Measurements from ENCODE around the gene UGT3A2.
"Not testable (repeated sequence)": the region's sequence is repeated elsewhere in the genome, so short reads cannot be mapped to it uniquely, and the experiment has no call there.

UGT3A2 gene

GRCh38 chr5:36029914-36030313 lies 36.8 kb downstream of the UGT3A2 start:
- H3K9me3 ChIP-seq (ENCODE audit: low read depth, low read length): 0 out of 2 replicates have a peak, but pooled peaks cover 3% of the 10 kb centered on the region
- no peak for TF ChIP-seq FOXP2 (optimal IDR thresholded peaks at IDR 0.05; ENCODE audit: control extremely low read depth, extremely low read length, insufficient read depth)
- no peak for TF ChIP-seq POLR2AphosphoS5 (IDR thresholded peaks at IDR 0.05; ENCODE audit: borderline replicate concordance, low read depth, low read length)
- no peak for TF ChIP-seq EZH2 (IDR thresholded peaks at IDR 0.05)
- H3K4me3 ChIP-seq: no peak overlapping the region
- H3K9ac ChIP-seq (ENCODE audit: insufficient read length): no peak overlapping the region
- no peak for DNase-seq (ENCODE audit: low read depth, low spot score)
- no peak overlapping the region for H3K27ac ChIP-seq
- peaks cover 22% of the 10 kb centered on the region for H3K36me3 ChIP-seq (ENCODE audit: insufficient read depth, low read length)

DNA sequence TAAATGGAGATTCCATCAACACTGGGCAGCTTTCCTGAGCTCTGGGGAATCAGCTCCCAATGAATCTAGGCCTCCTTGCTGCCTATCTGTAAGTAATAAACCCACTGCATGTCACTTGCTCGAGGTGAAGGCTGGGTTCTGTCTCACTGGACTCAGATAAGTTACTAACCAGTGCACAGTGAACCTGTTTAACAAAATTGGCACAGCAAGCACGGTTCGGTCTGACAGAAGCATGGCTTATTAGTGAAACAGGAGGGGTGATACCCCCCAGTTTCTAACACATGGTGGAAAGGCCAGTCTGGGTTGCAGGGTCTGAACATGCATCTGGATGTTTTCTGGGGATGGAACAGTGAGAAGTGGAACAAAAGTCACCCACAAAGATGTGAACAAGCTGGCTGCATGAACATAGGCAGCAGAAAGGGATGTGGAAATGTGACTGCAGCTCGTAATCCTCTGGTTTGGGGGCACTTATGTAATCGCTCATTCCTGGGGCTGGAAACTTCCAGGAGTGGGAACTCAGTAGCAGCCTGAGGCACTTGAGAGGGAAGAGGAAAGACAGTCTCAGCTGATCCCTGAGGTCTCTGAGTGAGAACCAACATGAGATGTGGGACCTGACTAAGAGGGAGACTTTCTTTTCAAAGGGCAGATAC lies 37.7 kb downstream of the UGT3A2 start:
- no peak overlapping the region for H3K27ac ChIP-seq
- no peak for DNase-seq (ENCODE audit: low read depth, low spot score)
- no peak for TF ChIP-seq EZH2 (IDR thresholded peaks at IDR 0.05)
- no peak for TF ChIP-seq POLR2AphosphoS5 (IDR thresholded peaks at IDR 0.05; ENCODE audit: borderline replicate concordance, low read depth, low read length)
- TF ChIP-seq FOXP2 (optimal IDR thresholded peaks at IDR 0.05; ENCODE audit: control extremely low read depth, extremely low read length, insufficient read depth): no peak
- H3K9ac ChIP-seq (ENCODE audit: insufficient read length): no peak overlapping the region
- peaks cover 13% of the 10 kb centered on the region for H3K36me3 ChIP-seq (ENCODE audit: insufficient read depth, low read length)
- no peak overlapping the region for H3K4me3 ChIP-seq
- H3K9me3 ChIP-seq (ENCODE audit: low read depth, low read length): 0 out of 2 replicates have a peak, but pooled peaks cover 3% of the 10 kb centered on the region

DNA sequence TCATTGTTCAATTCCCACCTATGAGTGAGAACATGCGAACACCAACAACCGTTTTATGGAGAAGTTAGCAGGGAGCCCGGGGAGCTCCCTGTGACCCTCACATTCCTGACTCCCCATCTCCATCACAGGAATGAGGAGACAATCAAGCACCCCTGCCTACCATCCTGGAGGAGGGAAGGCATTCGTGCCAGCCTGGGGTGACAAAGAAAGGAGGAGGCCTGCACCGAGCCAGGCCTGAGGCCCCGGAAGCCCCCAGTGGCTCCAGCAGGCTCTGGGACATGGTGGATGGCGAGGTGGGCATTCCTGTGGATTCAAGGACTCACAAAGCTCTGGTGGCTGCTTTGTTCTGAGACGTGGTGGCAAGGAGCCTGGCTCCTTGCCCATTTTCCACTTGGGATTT lies 39.0 kb downstream of the UGT3A2 start:
- H3K27ac ChIP-seq: no peak overlapping the region
- H3K36me3 ChIP-seq (ENCODE audit: insufficient read depth, low read length): peaks cover under 1% of the 10 kb centered on the region
- H3K4me3 ChIP-seq: no peak overlapping the region
- 0 out of 2 replicates have a peak, but pooled peaks cover 3% of the 10 kb centered on the region for H3K9me3 ChIP-seq (ENCODE audit: low read depth, low read length)
- no peak overlapping the region for H3K9ac ChIP-seq (ENCODE audit: insufficient read length)
- no peak for DNase-seq (ENCODE audit: low read depth, low spot score)
- TF ChIP-seq POLR2AphosphoS5 (IDR thresholded peaks at IDR 0.05; ENCODE audit: borderline replicate concordance, low read depth, low read length) (no peak), FOXP2 (optimal IDR thresholded peaks at IDR 0.05; ENCODE audit: control extremely low read depth, extremely low read length, insufficient read depth) (no peak), EZH2 (IDR thresholded peaks at IDR 0.05) (no peak)

DNA sequence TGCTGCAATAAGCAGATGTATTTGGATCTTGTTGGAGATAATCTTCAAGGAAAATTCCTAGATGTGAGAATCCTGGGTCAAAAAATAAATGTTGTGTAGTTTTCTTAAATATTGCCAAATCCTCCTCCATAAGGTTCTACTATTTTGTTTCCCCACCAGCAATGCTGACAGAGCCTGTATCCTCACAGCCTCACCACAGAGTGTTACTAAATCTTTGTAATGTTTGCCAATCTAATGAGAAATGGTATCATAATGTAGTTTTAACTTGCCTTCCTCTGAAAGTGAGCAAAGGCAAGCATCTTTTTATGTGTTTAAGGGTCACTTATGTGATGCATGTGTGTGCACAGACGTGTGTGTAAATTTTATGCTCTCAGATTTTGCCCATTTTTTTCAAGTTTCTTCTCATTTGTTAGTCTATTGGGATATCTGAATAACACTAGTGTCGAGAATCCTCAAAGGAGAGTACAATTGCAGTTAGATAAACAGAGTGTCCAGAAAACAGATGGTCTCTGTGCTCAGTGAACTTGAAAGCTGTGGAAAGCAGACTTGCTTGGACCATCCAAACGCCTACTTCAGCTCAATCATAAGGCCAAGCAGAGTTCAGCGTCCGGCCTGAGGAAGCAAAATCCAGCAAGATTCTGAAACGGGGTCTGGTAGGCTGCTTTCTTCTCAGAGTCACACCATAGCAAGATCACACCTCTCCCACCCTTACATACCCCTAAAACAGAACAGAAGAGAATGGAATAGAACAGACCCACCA lies 39.8 kb downstream of the UGT3A2 start:
- TF ChIP-seq POLR2AphosphoS5 (IDR thresholded peaks at IDR 0.05; ENCODE audit: borderline replicate concordance, low read depth, low read length): no peak
- no peak for TF ChIP-seq EZH2 (IDR thresholded peaks at IDR 0.05)
- no peak for TF ChIP-seq FOXP2 (optimal IDR thresholded peaks at IDR 0.05; ENCODE audit: control extremely low read depth, extremely low read length, insufficient read depth)
- Histone ChIP-seq H3K9ac (ENCODE audit: insufficient read length) (no peak overlapping the region), H3K4me3 (no peak overlapping the region), H3K27ac (no peak overlapping the region), H3K9me3 (ENCODE audit: low read depth, low read length) (0 out of 2 replicates have a peak, but pooled peaks cover 3% of the 10 kb centered on the region), H3K36me3 (ENCODE audit: insufficient read depth, low read length) (no peaks in the 10 kb centered on the region)
- no peak for DNase-seq (ENCODE audit: low read depth, low spot score)

- not testable (repeated sequence) for H3K36me3 ChIP-seq (ENCODE audit: insufficient read depth, low read length); H3K9ac ChIP-seq (ENCODE audit: insufficient read length); H3K27ac ChIP-seq; H3K9me3 ChIP-seq (ENCODE audit: low read depth, low read length); DNase-seq (ENCODE audit: low read depth, low spot score); H3K4me3 ChIP-seq
Measured at GRCh38 chr5:36022246-36022645, 44.4 kb downstream of the UGT3A2 start.

DNA sequence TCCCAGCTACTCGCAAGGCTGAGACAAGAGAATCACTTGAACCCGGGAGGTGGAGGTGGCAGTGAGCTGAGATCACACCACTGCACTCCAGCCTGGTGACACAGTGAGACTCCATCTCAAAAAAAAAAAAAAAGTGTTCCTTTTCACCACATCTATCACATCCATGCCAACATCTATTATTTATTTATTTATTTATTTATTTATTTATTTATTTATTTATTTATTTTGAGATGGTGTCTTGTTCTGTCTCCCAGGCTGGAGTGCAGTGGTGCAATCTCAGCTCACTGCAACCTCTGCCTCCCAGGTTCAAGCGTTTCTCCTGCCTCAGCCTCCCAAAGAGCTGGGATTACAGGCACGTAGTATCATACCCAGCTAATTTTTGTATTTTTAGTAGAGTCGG lies 47.1 kb downstream of the UGT3A2 start:
- H3K36me3 ChIP-seq (ENCODE audit: insufficient read depth, low read length); H3K27ac ChIP-seq; DNase-seq (ENCODE audit: low read depth, low spot score); H3K9me3 ChIP-seq (ENCODE audit: low read depth, low read length); H3K4me3 ChIP-seq; H3K9ac ChIP-seq (ENCODE audit: insufficient read length): not testable (repeated sequence)

DNA sequence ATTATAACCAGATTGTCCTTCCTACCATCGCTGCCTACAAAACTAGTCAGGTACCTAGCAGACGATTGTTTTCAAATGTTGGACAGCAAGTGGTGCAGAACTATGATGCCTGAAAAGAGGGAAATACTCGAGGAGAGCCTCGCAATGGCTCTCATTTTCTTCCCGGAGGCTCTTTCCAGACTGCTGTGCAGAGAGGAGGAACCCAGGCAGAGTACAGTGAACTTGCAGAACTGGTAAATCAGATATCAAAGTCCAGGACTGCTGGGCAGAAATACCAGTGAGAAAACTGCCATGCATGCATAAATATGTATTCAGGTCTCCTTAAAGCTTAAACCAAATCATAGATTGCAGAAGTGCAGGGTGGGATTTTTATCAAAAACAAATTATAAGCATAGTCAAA lies 49.1 kb downstream of the UGT3A2 start:
- Histone ChIP-seq H3K9ac (ENCODE audit: insufficient read length) (no peak overlapping the region), H3K27ac (no peak overlapping the region)
- TF ChIP-seq EZH2 (IDR thresholded peaks at IDR 0.05): no peak
- TF ChIP-seq POLR2AphosphoS5 (IDR thresholded peaks at IDR 0.05; ENCODE audit: borderline replicate concordance, low read depth, low read length): no peak
- no peak for TF ChIP-seq FOXP2 (optimal IDR thresholded peaks at IDR 0.05; ENCODE audit: control extremely low read depth, extremely low read length, insufficient read depth)

DNA sequence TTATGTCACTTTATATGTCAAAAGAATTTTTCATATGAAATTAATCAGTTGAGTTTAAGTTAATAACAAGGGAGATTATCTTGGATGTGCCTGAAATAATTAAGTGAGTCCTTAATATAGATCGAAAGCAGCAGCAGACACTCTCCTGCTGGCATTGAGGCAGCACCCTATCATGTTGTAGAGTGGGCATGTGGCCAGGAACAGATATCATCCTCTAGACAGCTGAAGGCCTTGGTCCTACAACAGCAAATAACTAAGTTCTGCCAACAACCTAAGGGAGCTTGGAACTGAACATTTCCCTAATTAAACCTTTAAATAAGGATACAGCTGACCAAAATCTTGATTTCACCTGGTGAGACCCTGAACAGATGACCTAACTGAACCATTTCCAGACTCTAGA lies 49.7 kb downstream of the UGT3A2 start:
- Histone ChIP-seq H3K9me3 (ENCODE audit: low read depth, low read length) (0 out of 2 replicates have a peak, but pooled peaks cover 2% of the 10 kb centered on the region), H3K36me3 (ENCODE audit: insufficient read depth, low read length) (no peaks in the 10 kb centered on the region), H3K9ac (ENCODE audit: insufficient read length) (no peak overlapping the region), H3K27ac (no peak overlapping the region), H3K4me3 (no peak overlapping the region)
- no peak for DNase-seq (ENCODE audit: low read depth, low spot score)
- no peak for TF ChIP-seq EZH2 (IDR thresholded peaks at IDR 0.05)
- TF ChIP-seq POLR2AphosphoS5 (IDR thresholded peaks at IDR 0.05; ENCODE audit: borderline replicate concordance, low read depth, low read length): no peak
- TF ChIP-seq FOXP2 (optimal IDR thresholded peaks at IDR 0.05; ENCODE audit: control extremely low read depth, extremely low read length, insufficient read depth): no peak

More for the DNA sequence above, 49.1 kb downstream of the UGT3A2 start:
- Histone ChIP-seq H3K36me3 (ENCODE audit: insufficient read depth, low read length) (no peaks in the 10 kb centered on the region), H3K9me3 (ENCODE audit: low read depth, low read length) (0 out of 2 replicates have a peak, but pooled peaks cover 2% of the 10 kb centered on the region), H3K4me3 (no peak overlapping the region)
- DNase-seq (ENCODE audit: low read depth, low spot score): no peak

DNA sequence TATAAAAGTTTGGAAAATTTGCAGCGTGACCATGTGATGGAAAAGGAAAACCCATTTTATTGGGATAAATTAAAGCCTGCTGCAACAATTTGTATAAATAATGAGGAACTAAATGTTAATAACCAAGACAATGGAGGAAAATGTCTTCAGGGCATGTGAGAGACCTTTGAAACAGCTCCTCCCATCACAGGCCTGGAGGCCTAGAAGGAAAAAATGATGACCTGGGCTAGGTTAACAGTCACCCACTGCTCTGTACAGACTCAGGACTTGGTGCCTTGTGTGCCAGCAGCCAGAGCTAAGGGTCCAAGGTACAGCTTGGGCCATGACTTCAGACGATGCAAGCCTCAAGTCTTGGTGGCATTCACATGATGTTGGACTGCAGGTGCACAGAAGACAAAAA lies 53.5 kb downstream of the UGT3A2 start:
- Histone ChIP-seq H3K9me3 (ENCODE audit: low read depth, low read length) (no peaks in the 10 kb centered on the region), H3K27ac (no peak overlapping the region), H3K4me3 (no peak overlapping the region), H3K9ac (ENCODE audit: insufficient read length) (no peak overlapping the region), H3K36me3 (ENCODE audit: insufficient read depth, low read length) (no peaks in the 10 kb centered on the region)
- no peak for DNase-seq (ENCODE audit: low read depth, low spot score)
- TF ChIP-seq POLR2AphosphoS5 (IDR thresholded peaks at IDR 0.05; ENCODE audit: borderline replicate concordance, low read depth, low read length) (no peak), FOXP2 (optimal IDR thresholded peaks at IDR 0.05; ENCODE audit: control extremely low read depth, extremely low read length, insufficient read depth) (no peak), EZH2 (IDR thresholded peaks at IDR 0.05) (no peak)

Data from SK-N-MC (cell line).